H9 (cell line): ENCODE results near the gene GRID2. TPM values are rescaled to one million over a fixed set of nuclear protein-coding genes. Genes with fewer than 3 reads are reported as not detected.

Experiments
- DNase-seq: peaks from one replicate; pipeline ENCODE4 v3.0.0-alpha.2; 2017
- H2AFZ ChIP-seq: one replicate; pipeline ENCODE4 v1.6.1; 2013; ENCODE audit warnings: mild to moderate bottlenecking, low read length, control low read depth, moderate library complexity
- H2AK5ac ChIP-seq: 2 replicates; pipeline ENCODE4 v1.6.1; 2013; ENCODE audit warnings: low read length, control low read depth, mixed read lengths; ENCODE audit not compliant: insufficient read length
- H2BK120ac ChIP-seq: one replicate; pipeline ENCODE4 v1.6.1; 2013; ENCODE audit warnings: low read depth, mild to moderate bottlenecking, low read length, control low read depth, inconsistent platforms; ENCODE audit not compliant: poor library complexity, severe bottlenecking
- H2BK12ac ChIP-seq: 2 replicates; pipeline ENCODE4 v1.6.1; 2013; ENCODE audit warnings: low read length, control low read depth, mixed read lengths, low read depth; ENCODE audit not compliant: insufficient read length
- H2BK15ac ChIP-seq: 2 replicates; pipeline ENCODE4 v1.6.1; 2013; ENCODE audit warnings: low read depth, low read length, control low read depth
- H2BK20ac ChIP-seq: one replicate; pipeline ENCODE4 v1.6.1; 2013; ENCODE audit warnings: low read depth, mild to moderate bottlenecking, low read length, control low read depth, inconsistent platforms; ENCODE audit not compliant: poor library complexity, severe bottlenecking
- H2BK5ac ChIP-seq: 2 replicates; pipeline ENCODE4 v1.6.1; 2013; ENCODE audit warnings: low read length, control low read depth, mixed read lengths; ENCODE audit not compliant: insufficient read length
- H3K14ac ChIP-seq: 2 replicates; pipeline ENCODE4 v1.6.1; 2013; ENCODE audit warnings: low read length, control low read depth; ENCODE audit not compliant: insufficient read depth
- H3K18ac ChIP-seq: 2 replicates; pipeline ENCODE4 v1.6.1; 2013; ENCODE audit warnings: low read depth, mild to moderate bottlenecking, mixed read lengths, low read length, control low read depth; ENCODE audit not compliant: insufficient read length
- H3K23ac ChIP-seq: 2 replicates; pipeline ENCODE4 v1.6.1; 2013; ENCODE audit warnings: low read length, control low read depth, mixed read lengths, low read depth; ENCODE audit not compliant: insufficient read length
- H3K23me2 ChIP-seq: 2 replicates; pipeline ENCODE4 v1.6.1; 2013; ENCODE audit warnings: low read depth, mild to moderate bottlenecking, mixed read lengths, low read length, control low read depth; ENCODE audit not compliant: insufficient read length, poor library complexity, severe bottlenecking
- H3K27ac ChIP-seq: 2 replicates; pipeline ENCODE4 v1.5.1; 2013; ENCODE audit warnings: low read length, control low read depth, mixed read lengths, low read depth; ENCODE audit not compliant: insufficient read length
- H3K27me3 ChIP-seq: 2 replicates; pipeline ENCODE4 v1.6.1; 2013; ENCODE audit warnings: low read length, control low read depth, inconsistent platforms; ENCODE audit not compliant: insufficient read depth
- H3K4ac ChIP-seq: 2 replicates; pipeline ENCODE4 v1.6.1; 2013; ENCODE audit warnings: low read depth, mild to moderate bottlenecking, control low read depth, inconsistent platforms, low read length, moderate library complexity
- H3K4me1 ChIP-seq: 2 replicates; pipeline ENCODE4 v1.6.1; 2013; ENCODE audit warnings: low read length, control low read depth, inconsistent platforms; ENCODE audit not compliant: insufficient read depth
- H3K4me2 ChIP-seq: 2 replicates; pipeline ENCODE4 v1.6.1; 2013; ENCODE audit warnings: low read length, control low read depth, mixed read lengths; ENCODE audit not compliant: insufficient read length, insufficient read depth
- H3K56ac ChIP-seq: 2 replicates; pipeline ENCODE4 v1.6.1; 2013; ENCODE audit warnings: low read depth, mild to moderate bottlenecking, mixed read lengths, low read length, control low read depth; ENCODE audit not compliant: insufficient read length
- H3K79me1 ChIP-seq: 2 replicates; pipeline ENCODE4 v1.6.1; 2013; ENCODE audit warnings: low read depth, mild to moderate bottlenecking, moderate library complexity, low read length, control low read depth, inconsistent platforms; ENCODE audit not compliant: insufficient read depth, poor library complexity, severe bottlenecking
- H3K79me2 ChIP-seq: 2 replicates; pipeline ENCODE4 v1.6.1; 2013; ENCODE audit warnings: low read length, control low read depth, inconsistent platforms; ENCODE audit not compliant: insufficient read depth
- H3K9ac ChIP-seq: 2 replicates; pipeline ENCODE4 v1.6.1; 2013; ENCODE audit warnings: low read length, control low read depth, mixed read lengths; ENCODE audit not compliant: insufficient read length; ENCODE audit errors: extremely low read depth
- H3K9me3 ChIP-seq: one replicate; pipeline ENCODE4 v1.6.1; 2013; ENCODE audit warnings: low read depth, low read length, inconsistent platforms; ENCODE audit not compliant: control insufficient read depth
- H3T11ph ChIP-seq: one replicate; pipeline ENCODE4 v1.6.1; 2013; ENCODE audit warnings: mild to moderate bottlenecking, low read length, control low read depth, inconsistent platforms
- H4K20me1 ChIP-seq: one replicate; pipeline ENCODE4 v1.6.1; 2013; ENCODE audit not compliant: control insufficient read depth, insufficient read length, insufficient read depth
- H4K5ac ChIP-seq: 2 replicates; pipeline ENCODE4 v1.6.1; 2013; ENCODE audit warnings: low read depth, mild to moderate bottlenecking, mixed read lengths, low read length, control low read depth; ENCODE audit not compliant: insufficient read length
- H4K8ac ChIP-seq: replicated peaks from 2 replicates; pipeline ENCODE4 v1.6.1; 2013; ENCODE audit warnings: low read length, control low read depth, mixed read lengths, low read depth; ENCODE audit not compliant: insufficient read length
- H4K91ac ChIP-seq: 2 replicates; pipeline ENCODE4 v1.6.1; 2013; ENCODE audit warnings: low read depth, mild to moderate bottlenecking, moderate library complexity, mixed read lengths, low read length, control low read depth; ENCODE audit not compliant: insufficient read length
- H3K27ac Mint-ChIP-seq, 3 experiments: 2 replicates in 2 of 3; 3 replicates in 1 of 3; pipeline ENCODE4 v1.8.0; 2020 to 2021; ENCODE audit warnings: mixed read lengths in 3 of 3, mild to moderate bottlenecking in 1 of 3, moderate library complexity in 1 of 3
- H3K27me3 Mint-ChIP-seq: 2 replicates; pipeline ENCODE4 v1.8.0; 2021; ENCODE audit warnings: low read depth, mild to moderate bottlenecking, moderate library complexity, mixed read lengths
- H3K36me3 Mint-ChIP-seq, 3 experiments: 2 replicates in 2 of 3; 3 replicates in 1 of 3; pipeline ENCODE4 v1.8.0; 2020 to 2021; ENCODE audit warnings: low read depth in 3 of 3, mixed read lengths in 3 of 3; ENCODE audit not compliant: insufficient read depth in 1 of 3
- H3K4me1 Mint-ChIP-seq, 2 experiments: 2 replicates each; pipeline ENCODE4 v1.8.0; 2020; ENCODE audit warnings: mixed read lengths in 2 of 2
- H3K4me3 Mint-ChIP-seq, 2 experiments: 2 replicates in 1 of 2; 3 replicates in 1 of 2; pipeline ENCODE4 v1.8.0; 2020 to 2021; ENCODE audit warnings: mild to moderate bottlenecking in 2 of 2, mixed read lengths in 2 of 2, moderate library complexity in 1 of 2
- H3K9me3 Mint-ChIP-seq, 2 experiments: 2 replicates in 1 of 2; 3 replicates in 1 of 2; pipeline ENCODE4 v1.8.0; 2020; ENCODE audit warnings: mild to moderate bottlenecking in 2 of 2, mixed read lengths in 2 of 2, moderate library complexity in 1 of 2
- CTCF ChIP-seq: fragments of 200-600 bp; sonication (generic); conservative IDR thresholded peaks from 3 replicates; pipeline ENCODE4 v1.8.0; 2021; ENCODE audit warnings: antibody characterized with exemption, mild to moderate bottlenecking
- WGBS: extraction: QIAGEN DNeasy Blood & Tissue Kit; methylation state at CpG from one replicate; pipeline ENCODE4 v1.1.7; 2013; ENCODE audit warnings: missing lambda C conversion rate, low lambda C conversion rate, mixed read lengths; ENCODE audit not compliant: insufficient read length; ENCODE audit errors: extremely low coverage; 5-methylcytosine and 5-hydroxymethylcytosine counted together
- total RNA-seq: library from RNA; stranded (reverse); gene quantifications from 2 replicates; pipeline ENCODE4 v1.2.1, GENCODE V29; 2021

The GRID2 gene
- total RNA-seq, 1 experiment from 2014 or later = 21.8 TPM

GRCh38 chr4:93764639-93765246 is 1461.0 kb downstream of the GRID2 start:
- no peak overlapping the region for H4K8ac ChIP-seq
- peak; percentile 91 for TF ChIP-seq CTCF
- no peaks in the 10 kb centered on the region for H3K9me3 ChIP-seq
- H3K79me1 ChIP-seq = no peaks in the 10 kb centered on the region
- Mint-ChIP-seq H3K9me3 (no peaks in the 10 kb centered on the region), H3K4me1 (peaks cover 14 to 16% of the 10 kb centered on the region in 2 experiments), H3K4me3 (no peak overlapping the region), H3K36me3 (no peaks in the 10 kb centered on the region; a peak in 1 of 7 replicates), H3K27ac (no peak overlapping the region), H3K27me3 (no peaks in the 10 kb centered on the region; the same call in 1 of the 2 replicates)
- no peak overlapping the region for H2BK15ac ChIP-seq
- no peak overlapping the region for H3K27ac ChIP-seq
- H2AK5ac ChIP-seq = no peak overlapping the region
- H2BK12ac ChIP-seq = no peak overlapping the region
- H3K23ac ChIP-seq = no peak overlapping the region
- H3K9ac ChIP-seq = no peak overlapping the region
- no peak for DNase-seq
- H2BK20ac ChIP-seq = no peak overlapping the region
- no peak overlapping the region for H3K4me2 ChIP-seq
- H2BK5ac ChIP-seq = no peak overlapping the region
- H4K20me1 ChIP-seq = no peaks in the 10 kb centered on the region
- H4K5ac ChIP-seq = no peak overlapping the region
- H3K18ac ChIP-seq = no peak overlapping the region
- no peak overlapping the region for H3K4ac ChIP-seq
- no peaks in the 10 kb centered on the region for H3K4me1 ChIP-seq
- no peaks in the 10 kb centered on the region for H3K23me2 ChIP-seq
- no CpG with 5 or more reads among the region's 5 CpGs for WGBS
- no peak overlapping the region for H4K91ac ChIP-seq
- H3K14ac ChIP-seq = no peak overlapping the region
- H3K79me2 ChIP-seq = 0 out of 2 replicates have a peak, but pooled peaks cover 2% of the 10 kb centered on the region
- no peak overlapping the region for H2AFZ ChIP-seq
- no peaks in the 10 kb centered on the region for H3K27me3 ChIP-seq
- no peak overlapping the region for H2BK120ac ChIP-seq
- no peak overlapping the region for H3K56ac ChIP-seq
- no peak overlapping the region for H3T11ph ChIP-seq
